Right hindlimb (tissue), 1 donor: ENCODE data around the gene GRAMD1C.

Experiments used
- DNase-seq: peaks from one replicate; pipeline ENCODE4 v3.0.0-alpha.2; 2018

GRAMD1C gene

DNA sequence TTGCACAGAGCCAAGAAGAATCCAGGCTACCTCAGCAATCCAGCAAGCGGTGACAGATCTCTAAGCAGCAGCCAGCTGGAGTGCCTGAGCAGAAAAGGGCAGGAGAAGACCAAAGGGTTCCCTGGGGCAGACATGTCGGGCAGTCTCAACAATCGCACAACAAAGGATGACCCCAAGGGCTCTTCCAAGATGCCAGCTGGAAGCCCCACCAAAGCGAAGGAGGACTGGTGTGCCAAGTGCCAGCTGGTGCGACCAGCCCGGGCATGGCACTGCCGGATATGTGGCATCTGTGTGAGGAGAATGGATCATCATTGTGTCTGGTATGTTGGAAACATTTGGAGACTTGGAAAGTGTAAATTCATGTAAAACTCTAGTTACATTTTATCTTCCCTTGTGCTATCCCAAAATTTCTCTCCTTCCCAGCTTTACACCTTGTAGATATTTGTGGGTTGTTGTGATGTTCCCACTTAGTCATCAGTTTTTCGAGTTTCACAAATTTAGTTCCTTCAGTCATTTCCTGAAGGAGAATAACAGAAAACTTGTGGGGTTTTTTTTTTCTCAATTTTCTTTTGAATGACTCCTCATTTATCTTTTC is 115.6 kb downstream of the GRAMD1C start:
- DNase-seq: no peak

DNA sequence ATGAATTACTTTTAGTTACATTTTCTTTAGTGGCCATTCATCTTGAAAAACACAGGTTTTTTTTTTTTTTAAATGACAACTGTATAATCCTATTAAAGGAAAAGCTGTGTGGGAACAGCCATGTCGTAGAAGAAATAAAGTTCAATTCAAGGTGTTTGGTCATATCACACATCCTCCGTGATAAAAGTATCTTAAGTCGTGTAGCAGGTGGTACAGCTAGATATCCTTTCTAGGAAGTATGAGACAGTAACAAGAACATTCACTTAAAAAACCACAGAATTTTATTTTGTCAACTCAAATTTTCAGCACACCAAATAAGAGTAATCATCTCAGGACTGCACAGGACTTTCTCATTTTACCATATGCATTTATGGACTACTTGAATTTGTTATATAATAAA is 125.3 kb downstream of the GRAMD1C start:
- no peak for DNase-seq

DNA sequence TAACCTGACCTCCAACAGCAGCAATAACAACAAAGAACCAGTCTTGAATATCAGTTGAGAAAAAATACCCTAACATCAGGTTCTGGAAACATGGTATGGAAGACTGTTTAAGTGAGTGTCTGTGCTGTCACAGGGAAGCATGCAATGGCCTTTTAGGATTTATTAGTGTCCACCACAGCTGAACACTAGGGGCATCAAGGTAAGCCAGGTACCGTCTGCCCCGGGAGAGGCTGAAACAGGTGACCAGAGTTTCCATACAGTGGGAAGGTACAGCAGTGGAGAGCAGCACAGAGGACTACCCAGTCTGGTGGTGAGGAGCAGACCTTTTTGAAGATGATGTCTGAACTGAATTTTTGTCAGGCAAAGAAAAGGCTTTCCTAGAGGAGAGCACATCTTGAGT is 127.6 kb downstream of the GRAMD1C start:
- no peak for DNase-seq

DNA sequence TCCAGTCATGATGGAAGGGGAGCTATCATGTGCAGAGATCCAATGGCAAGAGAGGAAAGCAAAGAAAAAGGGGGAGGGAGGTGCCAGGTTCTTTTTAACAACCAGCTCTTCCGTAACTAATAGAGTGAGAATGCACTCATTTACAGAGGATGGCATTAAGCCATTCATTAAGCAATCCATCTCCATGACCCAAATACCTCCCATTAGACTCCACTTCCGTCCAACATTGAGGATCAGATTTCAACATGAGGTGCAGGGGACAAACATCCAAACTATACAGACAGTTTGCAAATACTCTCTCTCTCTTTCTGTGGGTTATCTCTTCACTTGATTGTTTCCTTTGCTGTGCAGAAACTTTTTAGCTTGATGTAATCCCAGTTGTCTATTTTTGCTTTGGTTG is 130.4 kb downstream of the GRAMD1C start:
- no peak for DNase-seq

DNA sequence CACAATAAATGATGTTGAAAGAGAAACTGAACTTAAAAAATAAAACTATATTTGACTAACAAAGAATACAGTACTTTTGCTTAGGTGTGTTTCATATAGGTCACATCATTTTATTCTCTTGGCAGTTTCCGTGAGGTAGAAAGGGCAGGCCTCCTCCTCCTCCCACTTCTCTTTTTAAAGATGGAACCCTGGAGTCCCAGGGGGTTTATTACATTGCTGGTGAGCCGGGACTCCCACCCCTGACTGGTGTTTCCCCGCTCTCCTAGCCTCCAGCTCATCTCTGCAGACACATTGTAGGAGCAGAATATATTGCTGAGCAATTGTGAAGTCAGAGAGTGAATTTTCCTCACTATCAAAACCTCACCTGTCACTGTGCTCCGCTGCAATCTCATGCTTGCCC is 139.2 kb downstream of the GRAMD1C start:
- DNase-seq: no peak

DNA sequence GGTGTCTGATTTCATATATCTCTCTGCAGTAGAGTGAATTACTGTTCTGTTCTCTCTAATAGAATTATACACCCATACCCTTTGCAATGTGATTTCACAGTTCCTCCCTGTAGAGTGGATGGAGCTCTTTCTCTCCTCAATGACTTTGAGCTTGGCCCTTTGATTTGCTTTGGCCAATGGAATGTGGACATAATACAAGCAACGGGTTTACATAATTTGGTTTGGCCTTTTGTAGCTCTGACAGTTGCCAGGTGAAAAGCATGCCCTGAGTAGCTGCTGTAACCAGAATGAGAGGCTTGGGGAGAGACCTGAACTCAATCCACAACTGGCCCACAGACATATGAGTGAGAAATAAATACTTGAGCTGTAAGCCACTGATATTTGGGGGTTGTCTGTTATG is 141.3 kb downstream of the GRAMD1C start:
- DNase-seq: no peak

- no peak for DNase-seq
Observed at GRCh38 chr3:113981803-113982202, 143.2 kb downstream of the GRAMD1C start.

DNA sequence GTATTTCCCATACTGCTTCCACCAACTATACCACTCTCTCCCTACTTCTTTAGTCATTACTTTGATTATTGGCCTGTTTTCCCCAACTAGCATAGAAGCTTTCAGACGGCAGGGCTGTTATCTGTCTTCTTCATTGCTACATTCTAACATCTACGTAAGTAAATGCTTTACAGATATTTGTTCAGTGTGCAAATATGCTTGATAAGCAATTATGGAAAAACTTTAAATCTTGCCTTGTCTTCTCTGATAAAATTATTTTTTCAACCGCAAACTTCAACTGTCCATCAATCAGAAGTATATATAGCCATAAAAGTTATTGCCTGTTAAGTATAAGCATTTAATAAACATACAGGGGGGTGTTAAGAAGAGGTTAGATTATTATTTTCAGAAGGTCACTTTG is 145.0 kb downstream of the GRAMD1C start:
- no peak for DNase-seq

DNA sequence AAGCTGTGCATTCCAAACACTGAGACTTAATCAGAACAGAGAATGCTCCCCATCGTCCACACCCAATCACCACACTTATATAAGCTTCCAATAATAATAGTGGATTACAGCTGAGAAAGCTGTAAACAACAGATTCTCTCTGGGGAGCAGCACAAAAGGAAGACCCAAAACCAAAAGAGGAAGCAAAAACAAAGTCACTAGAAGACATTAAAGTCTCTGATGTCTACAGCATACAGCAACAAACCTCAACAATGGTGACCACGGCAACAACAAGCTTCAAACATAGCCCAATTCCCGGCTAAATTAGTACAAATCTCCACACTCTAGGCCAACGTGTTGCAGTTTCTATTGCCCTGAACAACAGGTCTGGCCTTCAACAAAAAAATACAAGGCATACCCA is 147.0 kb downstream of the GRAMD1C start:
- DNase-seq: no peak
